Measurements from ENCODE around the gene CDC34. TPM values are rescaled to one million over a fixed set of nuclear protein-coding genes. Genes with fewer than 3 reads are reported as not detected.
A peak's percentile ranks its signal among the peaks of the same experiment; 100 is the strongest.

Gene CDC34
- total and polyA plus RNA-seq, 9 of the 15 experiments (the other 6 are each of a cell fraction or from before 2014, with no cell fraction given) = 0.80 to 203 (median 65.5) TPM

- TF ChIP-seq MXD1 (CRISPR knock-in tag; IDR thresholded peaks at IDR 0.05; ENCODE audit: borderline replicate concordance, poor library complexity, severe bottlenecking) (no peak), ZBTB1 (CRISPR knock-in tag; IDR thresholded peaks at IDR 0.05; ENCODE audit: borderline replicate concordance, low read depth) (no peak), FOS (IDR thresholded peaks at IDR 0.05; ENCODE audit: extremely low read depth, insufficient read length) (no peak), ZNF717 (CRISPR knock-in tag; IDR thresholded peaks at IDR 0.05) (no peak), ZFX (CRISPR knock-in tag; IDR thresholded peaks at IDR 0.05) (peak; percentile 39), EHMT2 (IDR thresholded peaks at IDR 0.05) (no peak), HNRNPLL (IDR thresholded peaks at IDR 0.05; ENCODE audit: low read depth, low read length, poor library complexity, severe bottlenecking) (no peak), MAZ (CRISPR knock-in tag; conservative IDR thresholded peaks at IDR 0.05 in 1 of 2, IDR thresholded peaks at IDR 0.05 in 1 of 2) (no peak), BRF1 (IDR thresholded peaks at IDR 0.05; ENCODE audit: borderline replicate concordance, extremely low read depth, insufficient read length) (no peak), GABPB1 (CRISPR knock-in tag; IDR thresholded peaks at IDR 0.05) (no peak; the same call in 1 of the 2 replicates), ARID2 (IDR thresholded peaks at IDR 0.05) (no peak)
- TF ChIP-seq, protein P1, sequence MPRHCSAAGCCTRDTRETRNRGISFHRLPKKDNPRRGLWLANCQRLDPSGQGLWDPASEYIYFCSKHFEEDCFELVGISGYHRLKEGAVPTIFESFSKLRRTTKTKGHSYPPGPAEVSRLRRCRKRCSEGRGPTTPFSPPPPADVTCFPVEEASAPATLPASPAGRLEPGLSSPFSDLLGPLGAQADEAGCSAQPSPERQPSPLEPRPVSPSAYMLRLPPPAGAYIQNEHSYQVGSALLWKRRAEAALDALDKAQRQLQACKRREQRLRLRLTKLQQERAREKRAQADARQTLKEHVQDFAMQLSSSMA (CRISPR knock-in tag; IDR thresholded peaks at IDR 0.05) = no peak
- TF ChIP-seq, protein P2, sequence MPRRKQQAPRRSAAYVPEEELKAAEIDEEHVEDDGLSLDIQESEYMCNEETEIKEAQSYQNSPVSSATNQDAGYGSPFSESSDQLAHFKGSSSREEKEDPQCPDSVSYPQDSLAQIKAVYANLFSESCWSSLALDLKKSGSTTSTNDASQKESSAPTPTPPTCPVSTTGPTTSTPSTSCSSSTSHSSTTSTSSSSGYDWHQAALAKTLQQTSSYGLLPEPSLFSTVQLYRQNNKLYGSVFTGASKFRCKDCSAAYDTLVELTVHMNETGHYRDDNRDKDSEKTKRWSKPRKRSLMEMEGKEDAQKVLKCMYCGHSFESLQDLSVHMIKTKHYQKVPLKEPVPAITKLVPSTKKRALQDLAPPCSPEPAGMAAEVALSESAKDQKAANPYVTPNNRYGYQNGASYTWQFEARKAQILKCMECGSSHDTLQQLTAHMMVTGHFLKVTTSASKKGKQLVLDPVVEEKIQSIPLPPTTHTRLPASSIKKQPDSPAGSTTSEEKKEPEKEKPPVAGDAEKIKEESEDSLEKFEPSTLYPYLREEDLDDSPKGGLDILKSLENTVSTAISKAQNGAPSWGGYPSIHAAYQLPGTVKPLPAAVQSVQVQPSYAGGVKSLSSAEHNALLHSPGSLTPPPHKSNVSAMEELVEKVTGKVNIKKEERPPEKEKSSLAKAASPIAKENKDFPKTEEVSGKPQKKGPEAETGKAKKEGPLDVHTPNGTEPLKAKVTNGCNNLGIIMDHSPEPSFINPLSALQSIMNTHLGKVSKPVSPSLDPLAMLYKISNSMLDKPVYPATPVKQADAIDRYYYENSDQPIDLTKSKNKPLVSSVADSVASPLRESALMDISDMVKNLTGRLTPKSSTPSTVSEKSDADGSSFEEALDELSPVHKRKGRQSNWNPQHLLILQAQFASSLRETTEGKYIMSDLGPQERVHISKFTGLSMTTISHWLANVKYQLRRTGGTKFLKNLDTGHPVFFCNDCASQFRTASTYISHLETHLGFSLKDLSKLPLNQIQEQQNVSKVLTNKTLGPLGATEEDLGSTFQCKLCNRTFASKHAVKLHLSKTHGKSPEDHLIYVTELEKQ (CRISPR knock-in tag; IDR thresholded peaks at IDR 0.05) = no peak
Measured at GRCh38 chr19:588741-589692, 57.5 kb downstream of the CDC34 start (continued).

Data from K562 (cell line).